HepG2 (cell line): Measurements from ENCODE around the gene SLC35F3. TPM values are rescaled to one million over a fixed set of nuclear protein-coding genes. Genes with fewer than 3 reads are reported as not detected.

Experiments
- ATAC-seq: fragments of 200-7000 bp; cut with Tn5 transposase; 3 replicates; pipeline ENCODE4 v1.9.1; 2020; ENCODE audit warnings: mild to moderate bottlenecking, moderate library complexity
- BruUV-seq: library from RNA; stranded (reverse); fragments of 400-500 nt; replicated peaks from 2 replicates; lab custom pipeline; 2021; lab: Mats Ljungman, UMichigan
- CTCF ChIA-PET: fragments of 300-600 bp; formaldehyde crosslinking; extraction: SDS; loops from one replicate; lab custom pipeline; 2021; ENCODE audit warnings: low total read pairs, inconsistent platforms, low intra/inter-chr PET ratio; lab: Yijun Ruan, JAX
- POLR2A ChIA-PET: fragments of 350-600 bp; sonication (Branson Sonifier 250); formaldehyde crosslinking; loops from one replicate; lab custom pipeline; 2020; ENCODE audit warnings: antibody characterized with exemption, inconsistent platforms; lab: Yijun Ruan, JAX
- DNase-seq: peaks from one replicate; pipeline ENCODE4 v3.0.0-alpha.2; 2015; ENCODE audit warnings: low spot score
- FAIRE-seq: peaks from 3 replicates; lab custom pipeline; 2011; peaks lifted over from hg19 to GRCh38; lab: Jason Lieb, UNC
- H2AFZ ChIP-seq: one replicate; pipeline ENCODE4 v1.6.1; 2011; ENCODE audit warnings: low read length, inconsistent platforms
- H3K27ac ChIP-seq: fragments of 300-600 bp; 3 replicates; pipeline ENCODE4 v1.8.0; 2011; ENCODE audit warnings: mixed run types, mild to moderate bottlenecking, mixed read lengths, low read length, inconsistent platforms; ENCODE audit not compliant: insufficient read depth; ENCODE audit errors: extremely low read length
- H3K27me3 ChIP-seq, 2 experiments: fragments of 200-600 bp in 1 of 2; 2 replicates in 1 of 2; 3 replicates in 1 of 2; pipeline versions ENCODE4 v1.6.0 to v1.8.0; 2011; ENCODE audit warnings: low read length in 2 of 2, mild to moderate bottlenecking in 2 of 2, moderate library complexity in 2 of 2, inconsistent platforms in 1 of 2; ENCODE audit not compliant: insufficient read depth in 2 of 2, control insufficient read depth in 1 of 2
- H3K36me3 ChIP-seq, 2 experiments: fragments of 200-600 bp in 1 of 2; replicated peaks in 1 of 2; 2 replicates in 1 of 2; 3 replicates in 1 of 2; pipeline versions ENCODE4 v1.5.1 to v1.8.0; 2011; ENCODE audit warnings: low read length in 2 of 2, inconsistent platforms in 1 of 2; ENCODE audit not compliant: insufficient read depth in 2 of 2, control insufficient read depth in 1 of 2
- H3K4me1 ChIP-seq: 2 replicates; pipeline ENCODE4 v1.5.1; 2012; ENCODE audit warnings: low read length, inconsistent platforms; ENCODE audit not compliant: insufficient read depth
- H3K4me2 ChIP-seq: 2 replicates; pipeline ENCODE4 v1.6.0; 2011; ENCODE audit warnings: low read depth, low read length, inconsistent platforms
- H3K4me3 ChIP-seq, 3 experiments: fragments of 200-600 bp in 1 of 3; sonication (generic), shearing (Covaris generic) in 1 of 3; replicated peaks in 1 of 3; 2 replicates each; pipeline ENCODE4 v1.5.1; 2011 to 2016; ENCODE audit warnings: low read length in 3 of 3, inconsistent platforms in 2 of 3, low read depth in 2 of 3, mild to moderate bottlenecking in 2 of 3, control low read depth in 1 of 3, mixed read lengths in 1 of 3; ENCODE audit not compliant: insufficient read depth in 1 of 3
- H3K79me2 ChIP-seq: one replicate; pipeline ENCODE4 v1.6.1; 2011; ENCODE audit warnings: low read length, inconsistent platforms; ENCODE audit not compliant: insufficient read depth
- H3K9ac ChIP-seq: 2 replicates; pipeline ENCODE4 v1.6.0; 2011; ENCODE audit warnings: mild to moderate bottlenecking, low read depth, low read length, inconsistent platforms; ENCODE audit not compliant: insufficient read depth
- H3K9me3 ChIP-seq: 2 replicates; pipeline ENCODE4 v1.5.1; 2012; ENCODE audit warnings: mild to moderate bottlenecking, low read length
- H4K20me1 ChIP-seq: 2 replicates; pipeline ENCODE4 v1.6.0; 2011; ENCODE audit warnings: inconsistent platforms, mild to moderate bottlenecking, low read length, moderate library complexity; ENCODE audit not compliant: insufficient read depth
- MEIS1 ChIP-seq: sonication (generic); formaldehyde crosslinking; IDR thresholded peaks from 2 replicates; pipeline ENCODE4 v1.9.0; 2021; ENCODE audit warnings: mild to moderate bottlenecking, missing genetic modification reagents, moderate library complexity, borderline replicate concordance
- NCOR1 ChIP-seq: fragments of 200-600 bp; sonication (generic); IDR thresholded peaks from 2 replicates; pipeline ENCODE4 v1.7.0; 2017; ENCODE audit warnings: antibody characterized with exemption, low read length, borderline replicate concordance
- NFKBIZ ChIP-seq: IDR thresholded peaks from 2 replicates; pipeline ENCODE4 v1.6.1; 2018; ENCODE audit warnings: missing genetic modification reagents, missing compliant biosample characterization
- ZNF552 ChIP-seq: sonication (generic); formaldehyde crosslinking; IDR thresholded peaks from 2 replicates; pipeline ENCODE4 v1.9.0; 2022; ENCODE audit warnings: missing genetic modification reagents, mild to moderate bottlenecking, borderline replicate concordance
- ZNF749 ChIP-seq: sonication (generic); formaldehyde crosslinking; IDR thresholded peaks from 2 replicates; pipeline ENCODE4 v1.8.0; 2022; ENCODE audit warnings: mild to moderate bottlenecking, missing genetic modification reagents, moderate library complexity, borderline replicate concordance
- WGBS: methylation state at CpG from one replicate; pipeline ENCODE4 v1.1.6; 2017; ENCODE audit warnings: low lambda C conversion rate; 5-methylcytosine and 5-hydroxymethylcytosine counted together
- in situ Hi-C: cut with HindIII; loops from 2 replicates; pipeline ENCODE4 v1.10.0; 2017; ENCODE audit warnings: low pct_unique_long_range_greater_than_20kb; ENCODE audit not compliant: extremely low pct_ligation_motif_present
- intact Hi-C: fragments of 100-400 bp; cut with micrococcal nuclease; formaldehyde crosslinking; loops from one replicate; pipeline ENCODE4 v1.10.0; 2022; ENCODE audit not compliant: unreplicated experiment
- polyA plus RNA-seq, 8 experiments: library from polyadenylated mRNA; depleted of rRNA in 3 of 8; stranded (reverse) in 7 of 8; unstranded in 1 of 8; fragments of >200 nt; fragmentation: Illumina TruSeq in 4 of 8; extraction: Trizol in 4 of 8; gene quantifications; 2 replicates each; pipeline versions ENCODE4 v1.2.1 to v1.2.3, GENCODE V29; 2011 to 2016; ENCODE audit warnings: low read depth in 4 of 8, missing spikeins in 1 of 8, mixed read lengths in 1 of 8; ENCODE audit not compliant: insufficient read depth in 1 of 8
- total RNA-seq, 5 experiments: library from RNA; depleted of rRNA; stranded (reverse); fragments of >200 nt; fragmentation: Illumina TruSeq; extraction: Trizol; gene quantifications; 2 replicates each; pipeline ENCODE4 v1.2.3, GENCODE V29; 2016; ENCODE audit warnings: low read depth in 1 of 5
- TF ChIP-seq, protein P1 (sequence below): sonication (generic); formaldehyde crosslinking; IDR thresholded peaks from 2 replicates; pipeline ENCODE4 v1.4.0; 2020; ENCODE audit warnings: missing genetic modification reagents, borderline replicate concordance
- TF ChIP-seq, protein P2 (sequence below): sonication (generic); formaldehyde crosslinking; IDR thresholded peaks from 2 replicates; pipeline ENCODE4 v1.8.1; 2023; ENCODE audit warnings: missing genetic modification reagents, inconsistent platforms, borderline replicate concordance
- TF ChIP-seq, protein P3 (sequence below): sonication (generic); formaldehyde crosslinking; IDR thresholded peaks from 2 replicates; pipeline ENCODE4 v1.5.1; 2020; ENCODE audit warnings: missing genetic modification reagents, mild to moderate bottlenecking, borderline replicate concordance
- TF ChIP-seq, protein P4 (sequence below): sonication (generic); formaldehyde crosslinking; IDR thresholded peaks from 2 replicates; pipeline ENCODE4 v1.8.0; 2022; ENCODE audit warnings: low read depth, missing genetic modification reagents
- TF ChIP-seq, protein P5 (sequence below): IDR thresholded peaks from 2 replicates; pipeline ENCODE4 v1.4.0; 2020; ENCODE audit warnings: mild to moderate bottlenecking, missing genetic modification reagents
- TF ChIP-seq, protein P6 (sequence below): sonication (generic); formaldehyde crosslinking; IDR thresholded peaks from 2 replicates; pipeline ENCODE4 v1.9.0; 2021; ENCODE audit warnings: missing genetic modification reagents, mild to moderate bottlenecking, borderline replicate concordance

The SLC35F3 gene
- total and polyA plus RNA-seq, 2 of the 13 experiments (the other 11 are each of a cell fraction or from before 2014, with no cell fraction given) = not detected

DNA sequence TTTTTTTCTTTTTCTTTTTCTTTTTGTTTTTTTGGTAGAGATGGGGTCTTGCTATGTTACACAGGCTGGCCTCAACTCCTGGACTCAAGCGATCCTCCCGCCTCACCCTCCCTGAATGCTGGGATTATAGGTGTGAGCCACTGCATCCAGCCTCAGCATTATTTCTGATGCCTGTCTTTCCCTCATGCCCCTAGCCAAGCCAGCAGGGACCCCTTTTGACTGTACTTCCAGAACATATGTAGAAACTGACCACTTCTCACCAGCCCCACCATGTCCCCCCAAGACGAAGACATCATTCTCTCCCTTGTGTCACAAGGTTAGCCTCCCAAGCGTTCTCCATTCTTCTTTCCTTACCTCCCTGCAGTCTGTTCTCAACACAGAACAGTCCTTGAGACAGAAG is 360.8 kb downstream of the SLC35F3 start:
- no peak for ATAC-seq
- CTCF ChIA-PET = no interaction called here
- TF ChIP-seq, protein P1, sequence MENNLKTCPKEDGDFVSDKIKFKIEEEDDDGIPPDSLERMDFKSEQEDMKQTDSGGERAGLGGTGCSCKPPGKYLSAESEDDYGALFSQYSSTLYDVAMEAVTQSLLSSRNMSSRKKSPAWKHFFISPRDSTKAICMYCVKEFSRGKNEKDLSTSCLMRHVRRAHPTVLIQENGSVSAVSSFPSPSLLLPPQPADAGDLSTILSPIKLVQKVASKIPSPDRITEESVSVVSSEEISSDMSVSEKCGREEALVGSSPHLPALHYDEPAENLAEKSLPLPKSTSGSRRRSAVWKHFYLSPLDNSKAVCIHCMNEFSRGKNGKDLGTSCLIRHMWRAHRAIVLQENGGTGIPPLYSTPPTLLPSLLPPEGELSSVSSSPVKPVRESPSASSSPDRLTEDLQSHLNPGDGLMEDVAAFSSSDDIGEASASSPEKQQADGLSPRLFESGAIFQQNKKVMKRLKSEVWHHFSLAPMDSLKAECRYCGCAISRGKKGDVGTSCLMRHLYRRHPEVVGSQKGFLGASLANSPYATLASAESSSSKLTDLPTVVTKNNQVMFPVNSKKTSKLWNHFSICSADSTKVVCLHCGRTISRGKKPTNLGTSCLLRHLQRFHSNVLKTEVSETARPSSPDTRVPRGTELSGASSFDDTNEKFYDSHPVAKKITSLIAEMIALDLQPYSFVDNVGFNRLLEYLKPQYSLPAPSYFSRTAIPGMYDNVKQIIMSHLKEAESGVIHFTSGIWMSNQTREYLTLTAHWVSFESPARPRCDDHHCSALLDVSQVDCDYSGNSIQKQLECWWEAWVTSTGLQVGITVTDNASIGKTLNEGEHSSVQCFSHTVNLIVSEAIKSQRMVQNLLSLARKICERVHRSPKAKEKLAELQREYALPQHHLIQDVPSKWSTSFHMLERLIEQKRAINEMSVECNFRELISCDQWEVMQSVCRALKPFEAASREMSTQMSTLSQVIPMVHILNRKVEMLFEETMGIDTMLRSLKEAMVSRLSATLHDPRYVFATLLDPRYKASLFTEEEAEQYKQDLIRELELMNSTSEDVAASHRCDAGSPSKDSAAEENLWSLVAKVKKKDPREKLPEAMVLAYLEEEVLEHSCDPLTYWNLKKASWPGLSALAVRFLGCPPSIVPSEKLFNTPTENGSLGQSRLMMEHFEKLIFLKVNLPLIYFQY (CRISPR knock-in tag) = no peak
- TF ChIP-seq, protein P2, sequence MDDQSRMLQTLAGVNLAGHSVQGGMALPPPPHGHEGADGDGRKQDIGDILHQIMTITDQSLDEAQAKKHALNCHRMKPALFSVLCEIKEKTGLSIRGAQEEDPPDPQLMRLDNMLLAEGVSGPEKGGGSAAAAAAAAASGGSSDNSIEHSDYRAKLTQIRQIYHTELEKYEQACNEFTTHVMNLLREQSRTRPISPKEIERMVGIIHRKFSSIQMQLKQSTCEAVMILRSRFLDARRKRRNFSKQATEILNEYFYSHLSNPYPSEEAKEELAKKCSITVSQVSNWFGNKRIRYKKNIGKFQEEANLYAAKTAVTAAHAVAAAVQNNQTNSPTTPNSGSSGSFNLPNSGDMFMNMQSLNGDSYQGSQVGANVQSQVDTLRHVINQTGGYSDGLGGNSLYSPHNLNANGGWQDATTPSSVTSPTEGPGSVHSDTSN (CRISPR knock-in tag) = no peak
- TF ChIP-seq ZNF749 (CRISPR knock-in tag) (no peak), NCOR1 (no peak), NFKBIZ (CRISPR knock-in tag) (no peak), MEIS1 (CRISPR knock-in tag) (no peak), ZNF552 (no peak)
- TF ChIP-seq, protein P3, sequence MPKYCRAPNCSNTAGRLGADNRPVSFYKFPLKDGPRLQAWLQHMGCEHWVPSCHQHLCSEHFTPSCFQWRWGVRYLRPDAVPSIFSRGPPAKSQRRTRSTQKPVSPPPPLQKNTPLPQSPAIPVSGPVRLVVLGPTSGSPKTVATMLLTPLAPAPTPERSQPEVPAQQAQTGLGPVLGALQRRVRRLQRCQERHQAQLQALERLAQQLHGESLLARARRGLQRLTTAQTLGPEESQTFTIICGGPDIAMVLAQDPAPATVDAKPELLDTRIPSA (CRISPR knock-in tag) = no peak
- TF ChIP-seq, protein P4, sequence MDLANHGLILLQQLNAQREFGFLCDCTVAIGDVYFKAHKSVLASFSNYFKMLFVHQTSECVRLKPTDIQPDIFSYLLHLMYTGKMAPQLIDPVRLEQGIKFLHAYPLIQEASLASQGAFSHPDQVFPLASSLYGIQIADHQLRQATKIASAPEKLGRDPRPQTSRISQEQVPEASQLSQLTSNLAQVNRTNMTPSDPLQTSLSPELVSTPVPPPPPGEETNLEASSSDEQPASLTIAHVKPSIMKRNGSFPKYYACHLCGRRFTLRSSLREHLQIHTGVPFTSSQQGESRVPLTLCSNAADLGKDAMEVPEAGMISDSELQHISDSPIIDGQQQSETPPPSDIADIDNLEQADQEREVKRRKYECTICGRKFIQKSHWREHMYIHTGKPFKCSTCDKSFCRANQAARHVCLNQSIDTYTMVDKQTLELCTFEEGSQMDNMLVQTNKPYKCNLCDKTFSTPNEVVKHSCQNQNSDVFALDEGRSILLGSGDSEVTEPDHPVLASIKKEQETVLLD (CRISPR knock-in tag) = no peak
- TF ChIP-seq, protein P5, sequence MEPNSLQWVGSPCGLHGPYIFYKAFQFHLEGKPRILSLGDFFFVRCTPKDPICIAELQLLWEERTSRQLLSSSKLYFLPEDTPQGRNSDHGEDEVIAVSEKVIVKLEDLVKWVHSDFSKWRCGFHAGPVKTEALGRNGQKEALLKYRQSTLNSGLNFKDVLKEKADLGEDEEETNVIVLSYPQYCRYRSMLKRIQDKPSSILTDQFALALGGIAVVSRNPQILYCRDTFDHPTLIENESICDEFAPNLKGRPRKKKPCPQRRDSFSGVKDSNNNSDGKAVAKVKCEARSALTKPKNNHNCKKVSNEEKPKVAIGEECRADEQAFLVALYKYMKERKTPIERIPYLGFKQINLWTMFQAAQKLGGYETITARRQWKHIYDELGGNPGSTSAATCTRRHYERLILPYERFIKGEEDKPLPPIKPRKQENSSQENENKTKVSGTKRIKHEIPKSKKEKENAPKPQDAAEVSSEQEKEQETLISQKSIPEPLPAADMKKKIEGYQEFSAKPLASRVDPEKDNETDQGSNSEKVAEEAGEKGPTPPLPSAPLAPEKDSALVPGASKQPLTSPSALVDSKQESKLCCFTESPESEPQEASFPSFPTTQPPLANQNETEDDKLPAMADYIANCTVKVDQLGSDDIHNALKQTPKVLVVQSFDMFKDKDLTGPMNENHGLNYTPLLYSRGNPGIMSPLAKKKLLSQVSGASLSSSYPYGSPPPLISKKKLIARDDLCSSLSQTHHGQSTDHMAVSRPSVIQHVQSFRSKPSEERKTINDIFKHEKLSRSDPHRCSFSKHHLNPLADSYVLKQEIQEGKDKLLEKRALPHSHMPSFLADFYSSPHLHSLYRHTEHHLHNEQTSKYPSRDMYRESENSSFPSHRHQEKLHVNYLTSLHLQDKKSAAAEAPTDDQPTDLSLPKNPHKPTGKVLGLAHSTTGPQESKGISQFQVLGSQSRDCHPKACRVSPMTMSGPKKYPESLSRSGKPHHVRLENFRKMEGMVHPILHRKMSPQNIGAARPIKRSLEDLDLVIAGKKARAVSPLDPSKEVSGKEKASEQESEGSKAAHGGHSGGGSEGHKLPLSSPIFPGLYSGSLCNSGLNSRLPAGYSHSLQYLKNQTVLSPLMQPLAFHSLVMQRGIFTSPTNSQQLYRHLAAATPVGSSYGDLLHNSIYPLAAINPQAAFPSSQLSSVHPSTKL = no peak
- TF ChIP-seq, protein P6, sequence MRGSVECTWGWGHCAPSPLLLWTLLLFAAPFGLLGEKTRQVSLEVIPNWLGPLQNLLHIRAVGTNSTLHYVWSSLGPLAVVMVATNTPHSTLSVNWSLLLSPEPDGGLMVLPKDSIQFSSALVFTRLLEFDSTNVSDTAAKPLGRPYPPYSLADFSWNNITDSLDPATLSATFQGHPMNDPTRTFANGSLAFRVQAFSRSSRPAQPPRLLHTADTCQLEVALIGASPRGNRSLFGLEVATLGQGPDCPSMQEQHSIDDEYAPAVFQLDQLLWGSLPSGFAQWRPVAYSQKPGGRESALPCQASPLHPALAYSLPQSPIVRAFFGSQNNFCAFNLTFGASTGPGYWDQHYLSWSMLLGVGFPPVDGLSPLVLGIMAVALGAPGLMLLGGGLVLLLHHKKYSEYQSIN (CRISPR knock-in tag) = no peak

More for the DNA sequence above, 360.8 kb downstream of the SLC35F3 start:
- Histone ChIP-seq H3K36me3 (no peaks in the 10 kb centered on the region), H3K79me2 (no peaks in the 10 kb centered on the region), H3K4me2 (0 out of 2 replicates have a peak overlapping the region, but pooled peaks have one; percentile 15), H3K9ac (no peak overlapping the region), H3K4me3 (no peak overlapping the region), H3K27ac (no peak overlapping the region), H3K27me3 (0 out of 5 replicates have a peak, but pooled peaks cover 0 to 15% of the 10 kb centered on the region in 2 experiments), H3K9me3 (no peaks in the 10 kb centered on the region), H3K4me1 (peaks cover 29% of the 10 kb centered on the region), H4K20me1 (no peaks in the 10 kb centered on the region), H2AFZ (no peak overlapping the region)
- POLR2A ChIA-PET = no interaction called here
- intact Hi-C loops = no loop called here
- WGBS = 50% methylated on average over 4 of the region's 4 CpGs
- in situ Hi-C loops = no loop called here
- DNase-seq = no peak
- no peak for FAIRE-seq
- BruUV-seq = no TSS peak
